GM20000 (cell line): ENCODE measurements around the gene VEGFB.

Experiments
- DNase-seq: peaks from one replicate; pipeline ENCODE4 v3.0.0; 2012; ENCODE audit warnings: low spot score
- TF ChIP-seq, protein P1 (sequence below): IDR thresholded peaks from 2 replicates; pipeline ENCODE4 v1.5.1; 2012; ENCODE audit warnings: mild to moderate bottlenecking, control low read depth; ENCODE audit errors: extremely low read depth, missing control alignments

Gene VEGFB

DNA sequence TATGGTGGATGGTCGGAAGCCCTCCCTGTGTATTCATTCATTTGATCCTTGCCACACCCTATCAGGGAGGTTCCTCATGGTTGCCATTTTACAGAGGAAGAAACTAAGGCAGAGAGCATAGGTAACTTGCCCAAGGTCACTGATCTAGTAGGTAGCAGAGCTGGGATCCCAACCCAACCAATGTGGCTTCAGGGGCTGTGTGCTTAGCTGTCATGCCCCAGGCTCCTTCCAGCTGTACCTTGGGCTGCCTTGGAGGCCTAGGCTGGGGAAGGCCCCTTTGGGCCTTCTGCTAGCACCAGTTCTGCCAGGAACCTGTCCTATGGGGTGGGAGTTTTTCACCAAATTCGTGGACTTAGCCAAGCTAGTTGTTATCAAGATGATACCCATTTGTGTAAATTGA is 41.5 kb downstream of the VEGFB start:
- TF ChIP-seq, protein P1, sequence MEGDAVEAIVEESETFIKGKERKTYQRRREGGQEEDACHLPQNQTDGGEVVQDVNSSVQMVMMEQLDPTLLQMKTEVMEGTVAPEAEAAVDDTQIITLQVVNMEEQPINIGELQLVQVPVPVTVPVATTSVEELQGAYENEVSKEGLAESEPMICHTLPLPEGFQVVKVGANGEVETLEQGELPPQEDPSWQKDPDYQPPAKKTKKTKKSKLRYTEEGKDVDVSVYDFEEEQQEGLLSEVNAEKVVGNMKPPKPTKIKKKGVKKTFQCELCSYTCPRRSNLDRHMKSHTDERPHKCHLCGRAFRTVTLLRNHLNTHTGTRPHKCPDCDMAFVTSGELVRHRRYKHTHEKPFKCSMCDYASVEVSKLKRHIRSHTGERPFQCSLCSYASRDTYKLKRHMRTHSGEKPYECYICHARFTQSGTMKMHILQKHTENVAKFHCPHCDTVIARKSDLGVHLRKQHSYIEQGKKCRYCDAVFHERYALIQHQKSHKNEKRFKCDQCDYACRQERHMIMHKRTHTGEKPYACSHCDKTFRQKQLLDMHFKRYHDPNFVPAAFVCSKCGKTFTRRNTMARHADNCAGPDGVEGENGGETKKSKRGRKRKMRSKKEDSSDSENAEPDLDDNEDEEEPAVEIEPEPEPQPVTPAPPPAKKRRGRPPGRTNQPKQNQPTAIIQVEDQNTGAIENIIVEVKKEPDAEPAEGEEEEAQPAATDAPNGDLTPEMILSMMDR, result no peak
- no peak for DNase-seq

DNA sequence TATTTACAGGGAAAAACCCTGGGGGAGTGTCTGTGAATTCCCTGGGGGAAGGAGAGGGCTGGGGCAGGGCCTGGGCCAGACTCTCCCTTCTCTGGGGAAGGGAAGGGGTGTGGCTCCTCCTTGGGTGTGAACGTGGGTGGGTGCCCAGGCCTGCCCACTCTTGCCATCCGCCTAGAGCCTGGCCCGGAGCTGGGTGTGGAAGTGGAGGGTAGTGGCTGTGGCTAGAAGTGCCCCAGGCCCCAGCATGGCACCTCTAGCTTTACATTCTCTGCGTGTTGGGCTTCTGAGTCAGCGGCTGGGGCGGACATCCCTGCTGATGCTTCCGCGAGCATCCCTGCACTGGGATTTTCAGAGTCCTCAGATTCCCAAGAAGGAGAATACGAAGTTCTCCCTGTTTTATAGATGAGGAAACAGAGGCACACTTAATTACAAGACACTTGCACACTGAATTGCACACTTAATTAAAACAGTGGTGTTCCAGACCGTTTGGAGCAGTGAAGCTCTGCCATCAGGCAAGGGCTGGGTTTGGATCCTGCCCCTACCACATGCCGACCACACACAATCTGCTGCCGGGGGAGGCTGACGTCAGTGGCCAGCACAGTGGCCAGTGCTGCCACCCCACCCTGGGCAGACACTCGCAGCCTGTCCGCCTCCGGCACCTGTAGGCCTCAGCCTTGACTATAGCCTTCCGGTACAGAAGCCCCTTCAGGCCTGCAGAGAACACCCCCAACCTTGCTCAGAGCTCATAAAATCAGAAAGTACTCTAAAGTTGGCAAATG is 42.5 kb downstream of the VEGFB start:
- TF ChIP-seq, protein P1, result no peak
- no peak for DNase-seq

- no peak for DNase-seq
- TF ChIP-seq, protein P1, result no peak
Observed at GRCh38 chr11:64278576-64279190, 44.3 kb downstream of the VEGFB start.

- TF ChIP-seq, protein P1, result no peak
- DNase-seq, result no peak
Observed at GRCh38 chr11:64281957-64282770, 47.8 kb downstream of the VEGFB start.

- TF ChIP-seq, protein P1, result no peak
- no peak for DNase-seq
Observed at GRCh38 chr11:64283092-64283491, 48.7 kb downstream of the VEGFB start.

DNA sequence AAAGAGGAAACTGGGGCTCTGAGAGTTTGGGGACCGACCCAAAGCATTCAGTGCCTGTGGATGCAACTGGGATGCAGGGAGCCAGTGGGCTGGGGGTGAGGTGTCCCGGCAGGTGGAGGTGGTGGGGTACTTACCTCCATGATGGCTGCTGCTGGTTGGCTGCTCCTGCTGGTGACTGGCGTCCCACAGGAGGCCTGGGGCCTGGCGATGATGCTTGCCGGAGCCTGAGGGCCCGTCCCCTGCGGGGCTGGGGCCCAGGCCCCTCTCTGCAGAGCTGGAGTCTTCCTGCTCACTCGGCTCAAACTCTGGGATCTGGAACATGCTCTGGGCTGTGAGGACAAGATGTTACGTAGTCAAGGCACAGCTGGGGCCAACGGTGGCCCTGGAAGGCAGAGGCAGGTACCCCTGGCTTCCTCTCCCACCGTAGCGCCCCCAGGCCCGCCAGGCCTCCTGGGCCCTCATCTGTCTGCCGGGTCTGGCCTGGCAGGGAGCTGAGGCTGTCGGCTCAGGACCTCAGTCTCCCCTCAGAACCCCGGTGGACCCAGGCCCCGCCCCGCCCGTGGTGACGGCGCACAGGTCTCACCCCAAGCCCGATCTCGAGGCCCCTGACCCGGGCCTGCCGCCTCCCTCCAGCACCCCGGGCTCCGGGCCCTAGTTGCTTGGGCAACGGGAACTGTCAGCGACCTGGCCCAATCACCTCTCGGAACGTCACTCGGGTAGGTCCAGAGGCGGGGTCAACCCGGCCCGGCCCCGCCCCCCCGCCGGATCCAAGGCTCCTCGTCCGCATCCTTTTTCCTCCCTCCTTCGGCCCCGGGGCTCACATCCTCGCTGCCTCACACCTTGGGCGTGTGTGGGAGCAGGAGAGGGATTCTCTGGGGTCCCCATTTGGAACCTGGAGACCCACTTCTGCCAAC is 49.9 kb downstream of the VEGFB start, which contains the start of gene BAD:
BAD (minus strand) TSS at position 618 of the 914 bp plus-strand sequence; CDS start at position 321, 297 bp downstream.
- TF ChIP-seq, protein P1, result no peak
- peak; percentile 99 for DNase-seq
